ENCODE measurements around the gene BTBD2. TPM values are rescaled to one million over a fixed set of nuclear protein-coding genes. Genes with fewer than 3 reads are reported as not detected.

Gene BTBD2
- total RNA-seq, 3 donors from 2014 or later, result 12.6 to 17.2 (median 14.4) TPM

DNA sequence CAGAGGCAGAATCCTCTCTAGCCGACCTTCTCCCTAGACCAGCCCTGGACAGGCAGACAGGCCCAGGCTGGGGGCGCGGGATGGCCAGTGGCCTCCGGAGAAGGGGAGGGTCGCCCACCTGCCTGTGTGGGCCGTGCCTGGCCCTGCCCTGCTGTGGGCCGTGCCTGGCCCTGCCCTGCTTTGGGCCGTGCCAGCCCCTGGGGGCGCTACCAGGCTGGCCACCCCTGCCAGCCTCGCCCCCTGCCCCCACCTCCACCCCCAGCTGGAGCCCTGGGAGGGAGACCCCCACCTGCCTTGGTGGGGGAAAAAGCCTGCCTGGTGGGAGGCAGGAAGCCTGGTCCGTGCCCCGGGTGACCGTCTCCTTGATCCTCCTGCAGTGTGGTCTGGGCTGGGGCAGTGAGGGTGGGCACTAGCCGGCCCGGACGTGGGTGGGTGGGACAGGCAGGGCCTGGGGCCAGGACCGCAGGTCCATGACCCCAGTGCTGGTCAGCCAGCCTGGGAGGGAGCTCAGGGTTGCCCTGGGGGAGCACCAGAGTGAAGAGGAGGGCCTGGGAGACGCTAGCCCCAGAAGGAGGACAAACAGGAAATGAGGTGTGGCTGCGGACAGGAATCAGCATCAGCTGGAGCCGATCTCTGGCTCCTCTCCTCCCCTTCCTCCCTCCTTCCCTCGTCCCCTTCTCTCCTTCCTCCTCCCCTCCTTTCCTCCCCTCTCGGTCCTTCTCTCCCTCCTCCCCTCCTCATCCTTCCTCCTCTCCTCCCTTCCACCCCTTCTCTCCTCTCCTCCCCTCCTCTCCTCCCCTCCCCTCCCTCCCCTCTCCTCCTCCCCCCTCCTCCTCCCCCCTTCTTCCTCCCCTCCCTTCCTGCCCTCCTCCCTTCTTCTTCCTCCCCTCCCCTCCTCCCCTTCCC lies 40.7 kb upstream of the BTBD2 start:
- no peaks in the 10 kb centered on the region for H3K36me3 Mint-ChIP-seq (ENCODE audit: insufficient read depth)
- DNase-seq (no peak), ATAC-seq (no peak)
- H3K4me1 Mint-ChIP-seq (ENCODE audit: low read depth), result peaks cover 55% of the 10 kb centered on the region
- peak overlapping the region; percentile 42 for H3K4me3 Mint-ChIP-seq
- H3K9me3 Mint-ChIP-seq, result no peaks in the 10 kb centered on the region
- no peaks in the 10 kb centered on the region for H3K27me3 Mint-ChIP-seq (ENCODE audit: low read depth)

- Mint-ChIP-seq H3K36me3 (ENCODE audit: insufficient read depth) (no peaks in the 10 kb centered on the region), H3K9me3 (no peaks in the 10 kb centered on the region), H3K4me1 (ENCODE audit: low read depth) (peaks cover 47% of the 10 kb centered on the region), H3K27me3 (ENCODE audit: low read depth) (no peaks in the 10 kb centered on the region), H3K4me3 (no peak overlapping the region)
- DNase-seq (no peak), ATAC-seq (no peak)
Observed at GRCh38 chr19:2054763-2055162, 39.2 kb upstream of the BTBD2 start.

DNA sequence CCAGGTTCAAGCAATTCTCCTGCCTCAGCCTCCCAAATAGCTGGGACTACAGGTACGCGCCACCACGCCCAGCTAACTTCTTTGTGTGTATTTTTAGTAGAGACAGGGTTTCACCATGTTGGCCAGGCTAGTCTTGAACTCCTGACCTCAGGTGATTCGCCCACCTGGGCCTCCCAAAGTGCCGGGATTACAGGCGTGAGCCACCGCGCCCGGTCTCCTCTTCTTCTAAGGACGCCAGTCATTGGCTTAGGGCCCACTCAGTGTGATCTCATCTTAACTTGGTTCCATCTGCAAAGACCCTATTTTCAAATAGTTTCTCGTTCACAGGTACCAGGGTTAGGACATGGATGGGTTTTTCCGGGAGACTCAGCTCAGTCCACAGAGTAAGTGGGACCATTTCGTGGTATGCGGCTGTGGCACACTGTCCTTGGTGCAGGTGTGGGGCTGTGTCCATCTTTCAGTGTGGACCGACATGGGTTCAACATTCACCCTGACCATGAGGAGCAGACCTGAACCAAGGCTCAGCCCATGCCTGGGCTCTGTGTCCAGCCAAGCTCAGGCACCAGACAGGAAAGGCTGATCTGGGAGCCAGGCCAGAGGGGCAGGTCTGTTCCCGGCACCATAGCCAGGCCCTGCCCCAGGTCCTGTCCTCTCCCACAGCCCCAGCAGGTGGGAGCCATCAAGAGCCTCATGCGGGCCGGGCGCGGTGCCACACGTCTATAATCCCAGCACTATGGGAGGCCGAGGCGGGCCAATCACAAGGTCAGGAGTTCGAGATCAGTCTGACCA lies 38.3 kb upstream of the BTBD2 start:
- no peak for DNase-seq
- H3K27me3 Mint-ChIP-seq (ENCODE audit: low read depth), result no peaks in the 10 kb centered on the region
- peaks cover 49% of the 10 kb centered on the region for H3K4me1 Mint-ChIP-seq (ENCODE audit: low read depth)
- no peak for ATAC-seq
- H3K4me3 Mint-ChIP-seq, result no peak overlapping the region
- no peaks in the 10 kb centered on the region for H3K9me3 Mint-ChIP-seq
- H3K36me3 Mint-ChIP-seq (ENCODE audit: insufficient read depth), result no peaks in the 10 kb centered on the region

DNA sequence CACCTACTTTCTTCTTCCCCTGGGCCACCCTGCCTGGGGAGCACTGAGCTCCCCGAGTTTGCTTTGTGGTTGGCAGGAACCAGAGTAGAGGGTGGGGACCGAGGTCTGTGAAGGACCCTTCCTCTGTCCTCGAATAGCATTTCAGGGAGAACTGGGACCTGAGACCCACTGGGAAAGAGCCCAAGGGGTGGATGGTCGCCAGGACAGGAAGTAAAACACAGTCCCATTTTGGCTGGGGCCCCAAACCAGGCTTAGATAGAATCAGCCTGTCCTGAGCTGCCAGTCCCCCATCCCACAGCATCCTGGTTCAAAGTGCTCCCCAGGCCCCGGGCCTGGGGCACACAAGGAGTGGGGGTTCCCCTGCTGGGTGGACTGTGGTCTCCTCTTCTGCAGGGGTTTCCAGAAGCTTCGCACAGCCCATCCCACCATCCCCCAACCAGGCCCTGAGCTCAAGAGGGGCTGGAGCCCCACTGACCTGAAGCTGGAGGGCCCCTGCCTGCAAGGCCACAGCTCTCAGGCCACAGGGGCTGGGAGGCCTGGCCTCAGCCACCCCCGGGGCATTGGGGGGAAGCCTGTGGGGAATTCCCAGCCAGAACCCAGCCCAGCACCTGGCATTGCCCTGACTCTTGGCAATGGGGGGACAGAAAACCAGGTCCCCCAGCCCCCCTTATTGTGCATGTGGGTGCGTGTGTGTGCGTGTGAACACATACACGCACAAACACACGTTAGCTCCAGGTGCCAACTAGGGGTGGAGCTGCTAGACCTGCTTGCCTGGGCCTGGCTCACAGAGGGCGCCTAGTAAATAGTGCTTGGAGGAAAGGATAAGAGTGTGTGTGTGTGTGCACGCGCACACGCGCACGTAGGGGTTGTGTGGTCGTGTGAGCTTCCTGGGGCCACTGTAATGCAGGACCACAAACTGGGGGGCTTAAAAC lies 36.5 kb upstream of the BTBD2 start:
- H3K27me3 Mint-ChIP-seq (ENCODE audit: low read depth), result no peaks in the 10 kb centered on the region
- peaks cover 47% of the 10 kb centered on the region for H3K4me1 Mint-ChIP-seq (ENCODE audit: low read depth)
- no peak for ATAC-seq
- H3K4me3 Mint-ChIP-seq, result peak overlapping the region; percentile 74
- H3K9me3 Mint-ChIP-seq, result no peaks in the 10 kb centered on the region
- DNase-seq, result no peak
- no peaks in the 10 kb centered on the region for H3K36me3 Mint-ChIP-seq (ENCODE audit: insufficient read depth)

DNA sequence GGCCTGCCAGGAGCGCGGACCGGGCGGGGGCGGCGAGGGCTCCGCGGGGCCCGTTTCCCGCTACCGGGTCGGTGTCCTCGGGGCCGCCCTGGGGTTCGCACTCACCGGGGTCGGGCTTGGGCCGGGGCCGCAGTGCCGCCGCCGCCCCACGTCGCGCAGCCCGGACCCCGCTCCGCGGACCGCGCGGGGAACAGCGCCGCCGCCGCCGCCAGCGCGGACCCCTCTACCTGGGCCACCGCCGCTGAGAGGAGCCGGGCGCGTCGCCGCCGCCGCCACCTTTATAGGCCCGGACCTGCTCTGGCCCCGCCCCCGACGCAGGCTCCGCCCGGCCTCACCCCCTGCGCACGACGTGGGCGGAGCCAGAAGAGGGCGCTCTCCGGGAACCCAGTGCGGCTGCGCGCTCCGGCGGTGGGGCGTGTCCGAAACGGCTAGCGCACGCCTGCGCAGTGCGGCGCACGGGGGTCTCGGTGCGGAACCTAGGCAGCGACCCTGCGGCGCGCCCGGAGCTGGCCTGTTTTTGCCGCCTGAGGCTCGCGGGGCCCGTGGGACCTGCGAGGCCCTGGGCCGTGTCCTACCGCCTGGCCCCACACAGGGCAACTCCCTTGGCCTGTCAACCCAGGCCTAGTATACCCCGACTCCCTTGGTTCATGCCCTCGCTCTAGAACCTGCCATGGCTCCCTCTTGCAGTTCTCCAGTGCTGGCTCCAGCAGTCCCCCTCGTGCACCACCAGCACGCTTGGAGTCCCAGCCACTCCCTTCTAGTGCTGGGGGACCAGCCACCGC lies 35.7 kb upstream of the BTBD2 start, which contains the start of gene MKNK2:
Gene MKNK2 (minus strand): TSS at position 254 of the 782 bp plus-strand sequence. CDS start 393 bp downstream, outside the sequence.
- no peaks in the 10 kb centered on the region for H3K27me3 Mint-ChIP-seq (ENCODE audit: low read depth)
- DNase-seq (peak; percentile 97), ATAC-seq (peak; percentile 86 to 89)
- peaks cover 45% of the 10 kb centered on the region for H3K4me1 Mint-ChIP-seq (ENCODE audit: low read depth)
- no peaks in the 10 kb centered on the region for H3K9me3 Mint-ChIP-seq
- peak within 1 kb of the TSS; percentile 86 for H3K4me3 Mint-ChIP-seq
- H3K36me3 Mint-ChIP-seq (ENCODE audit: insufficient read depth), result no peaks in the 10 kb centered on the region

GRCh38 chr19:2050349-2050990 lies 35.0 kb upstream of the BTBD2 start:
- H3K27me3 Mint-ChIP-seq (ENCODE audit: low read depth), result no peaks in the 10 kb centered on the region
- DNase-seq (no peak), ATAC-seq (peak; percentile 2 to 5)
- peaks cover 41% of the 10 kb centered on the region for H3K4me1 Mint-ChIP-seq (ENCODE audit: low read depth)
- peak overlapping the region; percentile 86 for H3K4me3 Mint-ChIP-seq
- no peaks in the 10 kb centered on the region for H3K9me3 Mint-ChIP-seq
- H3K36me3 Mint-ChIP-seq (ENCODE audit: insufficient read depth), result no peaks in the 10 kb centered on the region

- peak overlapping the region; percentile 86 for H3K4me3 Mint-ChIP-seq
- peak; percentile 49 for DNase-seq
- H3K9me3 Mint-ChIP-seq, result no peaks in the 10 kb centered on the region
- H3K27me3 Mint-ChIP-seq (ENCODE audit: low read depth), result no peaks in the 10 kb centered on the region
- H3K4me1 Mint-ChIP-seq (ENCODE audit: low read depth), result peaks cover 38% of the 10 kb centered on the region
- H3K36me3 Mint-ChIP-seq (ENCODE audit: insufficient read depth), result peaks cover 2% of the 10 kb centered on the region
- ATAC-seq, result peak; percentile 29 to 31
Observed at GRCh38 chr19:2049741-2050348, 34.3 kb upstream of the BTBD2 start.

DNA sequence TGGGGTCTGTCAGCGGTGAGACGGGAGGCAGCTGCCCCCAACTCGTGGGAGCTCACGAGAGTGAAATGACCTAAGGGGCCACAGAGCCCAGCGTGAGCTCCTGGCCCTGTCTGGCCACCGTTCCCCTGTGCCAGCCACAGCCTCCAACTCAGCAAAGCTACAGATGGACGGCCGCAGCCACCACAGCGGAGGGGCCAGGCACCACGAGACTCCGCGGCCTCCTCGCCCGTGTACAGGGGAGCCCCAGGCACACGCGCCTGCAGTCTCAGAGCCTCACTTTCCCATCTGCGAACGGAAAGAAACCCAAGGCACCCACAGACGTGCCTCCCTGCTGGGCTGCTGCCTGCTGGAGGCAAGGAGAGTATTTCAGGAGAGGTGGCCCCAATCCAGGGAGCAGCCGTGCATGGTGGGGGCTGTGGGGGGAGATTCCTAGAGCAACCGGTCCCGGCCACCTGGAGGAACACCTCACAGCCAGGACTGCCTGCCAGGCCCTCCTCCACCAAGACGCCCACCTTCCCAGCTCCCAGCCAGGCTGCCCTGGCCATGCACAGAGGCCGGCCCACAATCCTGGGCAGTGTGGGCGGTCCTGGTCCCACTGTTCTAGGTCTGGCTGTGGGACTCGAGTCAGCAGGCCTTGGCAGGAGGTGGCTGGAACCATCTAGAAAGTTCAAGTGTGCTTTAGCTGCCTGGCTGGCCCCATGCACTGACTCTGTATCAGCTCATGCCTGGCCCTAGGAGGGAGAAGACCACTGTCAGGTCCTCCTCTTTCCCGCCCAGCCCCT lies 33.6 kb upstream of the BTBD2 start:
- peaks cover 3% of the 10 kb centered on the region for H3K36me3 Mint-ChIP-seq (ENCODE audit: insufficient read depth)
- no peaks in the 10 kb centered on the region for H3K9me3 Mint-ChIP-seq
- ATAC-seq, result no peak
- H3K4me3 Mint-ChIP-seq, result peak overlapping the region; percentile 86
- no peaks in the 10 kb centered on the region for H3K27me3 Mint-ChIP-seq (ENCODE audit: low read depth)
- peaks cover 40% of the 10 kb centered on the region for H3K4me1 Mint-ChIP-seq (ENCODE audit: low read depth)
- DNase-seq, result no peak

DNA sequence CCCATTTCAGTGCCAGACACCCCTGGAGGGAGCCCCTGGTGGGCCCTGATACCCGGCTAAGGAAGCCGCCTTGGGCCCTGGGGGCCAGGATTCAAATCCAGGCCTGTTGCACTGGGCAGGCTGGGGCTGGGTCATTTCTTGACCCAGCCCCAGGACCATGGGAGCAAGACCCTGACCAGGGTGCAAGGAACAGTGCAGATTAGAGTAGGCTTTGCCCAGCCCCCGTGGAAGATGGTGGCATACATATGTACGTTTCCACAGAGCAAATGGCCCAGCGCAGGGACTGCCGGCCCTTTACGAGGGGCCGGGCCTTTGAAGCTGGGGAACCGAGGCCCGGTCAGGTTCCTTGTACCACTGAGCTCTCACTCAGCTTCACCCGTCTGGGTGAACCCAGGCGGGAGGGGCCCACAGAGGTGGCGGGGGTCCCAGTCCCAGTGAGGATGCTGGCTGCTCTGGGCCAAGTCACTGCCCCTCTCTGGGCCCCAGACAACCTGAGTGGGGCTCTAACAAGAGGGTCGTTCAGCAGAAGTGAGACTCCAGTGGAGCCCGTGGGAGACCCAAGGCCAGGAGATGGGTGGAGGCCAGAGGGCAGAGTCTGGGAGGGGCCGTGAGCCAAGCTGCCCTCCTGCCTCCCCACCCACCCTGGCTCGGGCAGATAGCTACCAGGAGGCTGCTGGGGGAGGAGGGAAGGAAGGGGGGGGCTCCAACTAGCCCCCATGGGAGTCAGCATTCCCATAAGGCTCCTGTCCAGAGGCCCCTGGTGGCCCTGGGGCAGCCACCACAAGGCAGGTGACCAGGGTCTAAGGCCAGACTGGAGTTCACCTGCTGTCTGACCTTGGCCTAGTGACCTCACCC lies 32.8 kb upstream of the BTBD2 start:
- ATAC-seq (no peak), DNase-seq (no peak)
- Mint-ChIP-seq H3K4me3 (peak overlapping the region; percentile 86), H3K4me1 (ENCODE audit: low read depth) (peaks cover 46% of the 10 kb centered on the region), H3K9me3 (no peaks in the 10 kb centered on the region), H3K27me3 (ENCODE audit: low read depth) (no peaks in the 10 kb centered on the region), H3K36me3 (ENCODE audit: insufficient read depth) (peaks cover 5% of the 10 kb centered on the region)

GRCh38 chr19:2047449-2048103 lies 32.1 kb upstream of the BTBD2 start:
- DNase-seq, result no peak
- no peak for ATAC-seq
- peak overlapping the region; percentile 24 for H3K4me3 Mint-ChIP-seq
- H3K9me3 Mint-ChIP-seq, result no peaks in the 10 kb centered on the region
- peaks cover 6% of the 10 kb centered on the region for H3K36me3 Mint-ChIP-seq (ENCODE audit: insufficient read depth)
- H3K4me1 Mint-ChIP-seq (ENCODE audit: low read depth), result peaks cover 49% of the 10 kb centered on the region
- no peaks in the 10 kb centered on the region for H3K27me3 Mint-ChIP-seq (ENCODE audit: low read depth)

GRCh38 chr19:2047076-2047448 lies 31.5 kb upstream of the BTBD2 start:
- Mint-ChIP-seq H3K36me3 (ENCODE audit: insufficient read depth) (peaks cover 6% of the 10 kb centered on the region), H3K4me3 (no peak overlapping the region), H3K9me3 (no peaks in the 10 kb centered on the region), H3K27me3 (ENCODE audit: low read depth) (no peaks in the 10 kb centered on the region), H3K4me1 (ENCODE audit: low read depth) (peaks cover 48% of the 10 kb centered on the region)
- no peak for ATAC-seq
- DNase-seq, result no peak
